Neural progenitor cell (in vitro differentiated cells): ENCODE results near the gene PRSS21. TPM values are rescaled to one million over a fixed set of nuclear protein-coding genes. Genes with fewer than 3 reads are reported as not detected.

Experiments
- DNase-seq: peaks from one replicate; pipeline ENCODE4 v3.0.0-alpha.2; 2016; ENCODE audit warnings: low spot score
- H2AFZ ChIP-seq: fragments of 200-600 bp; sonication (generic); replicated peaks from 2 replicates; pipeline ENCODE4 v1.6.1; 2016; ENCODE audit warnings: antibody characterized with exemption
- H3F3A ChIP-seq: fragments of 200-600 bp; sonication (generic); 2 replicates; pipeline ENCODE4 v1.6.1; 2016; ENCODE audit warnings: antibody characterized with exemption, low read depth
- H3K27ac ChIP-seq: fragments of 200-600 bp; sonication (generic); 2 replicates; pipeline ENCODE4 v1.5.1; 2016; ENCODE audit warnings: mild to moderate bottlenecking
- H3K27me3 ChIP-seq: fragments of 200-600 bp; sonication (generic); 2 replicates; pipeline ENCODE4 v1.6.1; 2016; ENCODE audit warnings: mild to moderate bottlenecking, moderate library complexity
- H3K36me3 ChIP-seq: fragments of 200-600 bp; sonication (generic); 2 replicates; pipeline ENCODE4 v1.5.1; 2016
- H3K4me1 ChIP-seq: fragments of 200-600 bp; sonication (generic); 2 replicates; pipeline ENCODE4 v1.6.1; 2016; ENCODE audit warnings: mixed run types
- H3K4me2 ChIP-seq: fragments of 200-600 bp; sonication (generic); 2 replicates; pipeline ENCODE4 v1.6.1; 2016
- H3K4me3 ChIP-seq: fragments of 200-600 bp; sonication (generic); 2 replicates; pipeline ENCODE4 v1.5.1; 2016
- H3K79me2 ChIP-seq: fragments of 200-600 bp; sonication (generic); 2 replicates; pipeline ENCODE4 v1.6.1; 2016; ENCODE audit warnings: low read depth
- H3K9ac ChIP-seq: fragments of 200-600 bp; sonication (generic); 2 replicates; pipeline ENCODE4 v1.6.1; 2016
- H3K9me3 ChIP-seq: fragments of 200-600 bp; sonication (generic); 2 replicates; pipeline ENCODE4 v1.5.1; 2016; ENCODE audit warnings: low read depth
- H4K20me1 ChIP-seq: fragments of 200-600 bp; sonication (generic); 2 replicates; pipeline ENCODE4 v1.6.1; 2016; ENCODE audit warnings: low read depth
- H3K27ac Mint-ChIP-seq: 3 replicates; pipeline ENCODE4 v1.8.0; 2021; ENCODE audit warnings: mixed read lengths
- H3K27me3 Mint-ChIP-seq: 2 replicates; pipeline ENCODE4 v1.8.0; 2022; ENCODE audit warnings: low read depth, mild to moderate bottlenecking, inconsistent platforms, moderate library complexity, mixed read lengths; ENCODE audit not compliant: insufficient read depth
- H3K36me3 Mint-ChIP-seq: 3 replicates; pipeline ENCODE4 v1.8.0; 2021; ENCODE audit warnings: mixed read lengths
- H3K4me1 Mint-ChIP-seq: 3 replicates; pipeline ENCODE4 v1.8.0; 2021; ENCODE audit warnings: mixed read lengths
- H3K4me3 Mint-ChIP-seq: 3 replicates; pipeline ENCODE4 v1.8.0; 2021; ENCODE audit warnings: mild to moderate bottlenecking, moderate library complexity, mixed read lengths
- H3K9me3 Mint-ChIP-seq: 3 replicates; pipeline ENCODE4 v1.8.0; 2020; ENCODE audit warnings: mixed read lengths
- CTCF ChIP-seq: fragments of 200-600 bp; sonication (generic); IDR thresholded peaks from 2 replicates; pipeline ENCODE4 v1.5.1; 2017; ENCODE audit warnings: antibody characterized with exemption, mild to moderate bottlenecking
- EZH2 ChIP-seq: fragments of 200-600 bp; sonication (generic); IDR thresholded peaks from 2 replicates; pipeline ENCODE4 v1.6.1; 2017; ENCODE audit warnings: antibody characterized with exemption, mild to moderate bottlenecking, moderate library complexity
- EZH2phosphoT487 ChIP-seq: fragments of 200-600 bp; sonication (generic); IDR thresholded peaks from 2 replicates; pipeline ENCODE4 v1.6.1; 2017; ENCODE audit warnings: antibody characterized with exemption
- total RNA-seq: library from RNA; depleted of rRNA; stranded (reverse); fragments of >200 nt; gene quantifications from 2 replicates; pipeline ENCODE4 v1.2.3, GENCODE V29; 2015; ENCODE audit warnings: low replicate concordance

PRSS21 gene
- total RNA-seq, 1 donor from 2014 or later: not detected

- no peaks in the 10 kb centered on the region for H3K9me3 ChIP-seq
- no peaks in the 10 kb centered on the region for H3K79me2 ChIP-seq
- Mint-ChIP-seq H3K36me3 (no peaks in the 10 kb centered on the region), H3K27me3 (peaks cover 2% of the 10 kb centered on the region), H3K4me3 (no peak overlapping the region), H3K9me3 (no peaks in the 10 kb centered on the region), H3K27ac (no peak overlapping the region), H3K4me1 (no peaks in the 10 kb centered on the region)
- no peak overlapping the region for H3K4me3 ChIP-seq
- H3K9ac ChIP-seq: no peak overlapping the region
- no peaks in the 10 kb centered on the region for H3K4me1 ChIP-seq
- H3K27ac ChIP-seq: no peak overlapping the region
- H3K27me3 ChIP-seq: no peaks in the 10 kb centered on the region
- no peaks in the 10 kb centered on the region for H3F3A ChIP-seq
- H2AFZ ChIP-seq: no peak overlapping the region
- H4K20me1 ChIP-seq: no peaks in the 10 kb centered on the region
- no peak overlapping the region for H3K4me2 ChIP-seq
- no peak for DNase-seq
- no peaks in the 10 kb centered on the region for H3K36me3 ChIP-seq
- TF ChIP-seq EZH2phosphoT487: no peak
- TF ChIP-seq EZH2: no peak
- TF ChIP-seq CTCF: no peak
Measured at GRCh38 chr16:2825906-2826305, 8.9 kb downstream of the PRSS21 start.

GRCh38 chr16:2826591-2827373 lies 9.7 kb downstream of the PRSS21 start:
- Mint-ChIP-seq H3K27me3 (peaks cover 2% of the 10 kb centered on the region), H3K27ac (no peak overlapping the region), H3K4me1 (no peaks in the 10 kb centered on the region), H3K9me3 (no peaks in the 10 kb centered on the region), H3K4me3 (no peak overlapping the region), H3K36me3 (no peaks in the 10 kb centered on the region)
- Histone ChIP-seq H3K27ac (no peak overlapping the region), H3F3A (no peaks in the 10 kb centered on the region), H4K20me1 (no peaks in the 10 kb centered on the region), H3K4me2 (no peak overlapping the region), H3K9me3 (no peaks in the 10 kb centered on the region), H3K9ac (no peak overlapping the region), H3K36me3 (no peaks in the 10 kb centered on the region), H3K4me1 (no peaks in the 10 kb centered on the region), H3K27me3 (no peaks in the 10 kb centered on the region), H3K4me3 (no peak overlapping the region), H3K79me2 (no peaks in the 10 kb centered on the region), H2AFZ (no peak overlapping the region)
- no peak for DNase-seq
- TF ChIP-seq CTCF (no peak), EZH2phosphoT487 (no peak), EZH2 (no peak)

GRCh38 chr16:2827374-2827791 lies 10.3 kb downstream of the PRSS21 start:
- Histone ChIP-seq H3F3A (no peaks in the 10 kb centered on the region), H3K36me3 (no peaks in the 10 kb centered on the region), H3K27ac (no peak overlapping the region), H3K9ac (no peak overlapping the region), H3K27me3 (no peaks in the 10 kb centered on the region), H3K4me3 (no peak overlapping the region), H2AFZ (no peak overlapping the region), H3K4me2 (no peak overlapping the region), H3K79me2 (no peaks in the 10 kb centered on the region), H4K20me1 (no peaks in the 10 kb centered on the region), H3K4me1 (no peaks in the 10 kb centered on the region), H3K9me3 (no peaks in the 10 kb centered on the region)
- Mint-ChIP-seq H3K27me3 (peaks cover 2% of the 10 kb centered on the region), H3K9me3 (no peaks in the 10 kb centered on the region), H3K27ac (no peak overlapping the region), H3K4me3 (no peak overlapping the region), H3K4me1 (no peaks in the 10 kb centered on the region), H3K36me3 (no peaks in the 10 kb centered on the region)
- DNase-seq: no peak
- no peak for TF ChIP-seq EZH2
- no peak for TF ChIP-seq CTCF
- TF ChIP-seq EZH2phosphoT487: no peak
